GM18867 (cell line): ENCODE measurements around the gene PRKAA1.
"Not testable (repeated sequence)": the region's sequence is repeated elsewhere in the genome, so short reads cannot be mapped to it uniquely, and the experiment has no call there.

Experiments
- ATAC-seq: cut with Tn5 transposase; IDR thresholded peaks from one replicate; pipeline ENCODE4 v1.9.1; 2021; ENCODE audit warnings: mild to moderate bottlenecking, moderate library complexity; ENCODE audit not compliant: unreplicated experiment

The PRKAA1 gene

DNA sequence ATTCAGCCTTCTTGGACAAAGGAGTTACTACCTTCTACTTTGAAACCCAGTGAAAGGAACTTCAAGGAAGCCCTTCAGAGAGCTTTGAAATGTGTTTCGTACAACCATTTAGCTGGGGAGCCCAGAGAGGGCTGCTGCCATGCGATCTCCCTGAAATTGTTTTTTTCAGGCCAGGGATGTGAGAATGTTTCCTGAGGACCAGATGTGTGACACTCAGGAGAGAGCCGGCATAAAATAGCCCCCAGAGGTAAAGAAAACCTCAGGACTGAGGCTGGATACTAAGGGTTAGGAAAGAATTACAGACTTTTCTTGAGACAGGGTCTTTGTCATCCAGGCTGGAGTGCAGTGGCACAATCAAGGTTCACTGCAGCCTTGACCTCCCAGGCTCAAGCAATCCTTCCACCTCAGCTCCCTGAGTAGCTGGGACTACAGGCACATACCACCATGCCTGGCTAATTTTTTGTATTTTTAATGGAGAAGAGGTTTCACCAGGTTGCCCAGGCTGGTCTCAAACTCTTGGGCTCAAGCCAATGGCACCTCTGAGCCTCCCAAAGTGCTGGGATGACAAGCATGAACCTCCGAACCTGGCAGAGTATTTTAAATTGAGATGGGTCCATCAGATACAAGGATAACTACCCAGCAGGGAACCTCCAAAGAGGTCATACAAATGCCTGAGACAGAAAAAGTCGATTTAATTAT, 28.5 kb upstream of the PRKAA1 start:
- no peak for ATAC-seq

DNA sequence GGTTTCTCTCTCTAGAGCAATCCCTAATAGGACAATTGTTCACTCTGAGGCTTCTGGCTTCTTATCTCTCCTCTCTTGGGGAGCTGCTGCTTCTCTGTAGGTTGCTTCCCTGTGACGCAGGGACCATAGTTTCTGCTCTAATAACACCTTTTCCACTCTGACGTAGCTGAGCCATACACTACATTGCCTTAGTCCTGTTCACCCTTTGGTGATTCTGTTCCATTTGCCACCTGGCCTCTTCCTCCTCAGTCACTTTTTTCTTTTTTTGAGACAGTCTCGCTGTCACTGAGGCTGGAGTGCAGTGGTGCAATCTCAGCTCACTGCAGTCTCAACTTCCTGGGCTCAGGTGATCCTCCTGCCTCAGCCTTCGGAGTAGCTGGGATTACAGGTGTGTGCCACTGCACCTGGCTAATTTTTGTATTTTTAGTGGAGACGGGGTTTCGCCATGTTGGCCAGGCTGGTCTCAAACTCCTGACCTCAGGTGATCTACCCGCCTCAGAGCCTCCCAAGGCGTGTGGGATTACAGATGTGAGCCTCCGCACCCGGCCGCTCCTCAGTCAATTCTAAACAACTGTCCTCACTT, 27.4 kb upstream of the PRKAA1 start:
- ATAC-seq: not testable (repeated sequence)

DNA sequence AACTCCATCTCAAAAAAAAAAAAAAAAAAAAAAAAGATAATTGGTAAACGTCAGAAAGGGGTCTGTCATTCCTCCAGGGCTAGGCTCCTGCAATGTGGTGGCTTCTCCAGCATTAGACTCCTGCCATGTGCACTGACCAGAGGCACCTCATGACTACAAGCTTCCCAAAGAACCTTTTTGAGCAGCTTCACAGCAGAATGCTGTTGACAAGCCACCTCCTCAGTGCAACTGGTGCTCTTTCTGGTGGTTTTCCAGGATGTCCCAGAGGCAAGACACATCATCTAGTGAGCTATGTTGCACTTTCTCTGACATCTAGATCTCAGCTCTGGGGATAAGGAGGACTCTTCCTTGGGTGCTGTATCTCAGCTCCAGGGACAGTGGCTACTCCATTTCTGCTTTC, 25.3 kb upstream of the PRKAA1 start:
- no peak for ATAC-seq

DNA sequence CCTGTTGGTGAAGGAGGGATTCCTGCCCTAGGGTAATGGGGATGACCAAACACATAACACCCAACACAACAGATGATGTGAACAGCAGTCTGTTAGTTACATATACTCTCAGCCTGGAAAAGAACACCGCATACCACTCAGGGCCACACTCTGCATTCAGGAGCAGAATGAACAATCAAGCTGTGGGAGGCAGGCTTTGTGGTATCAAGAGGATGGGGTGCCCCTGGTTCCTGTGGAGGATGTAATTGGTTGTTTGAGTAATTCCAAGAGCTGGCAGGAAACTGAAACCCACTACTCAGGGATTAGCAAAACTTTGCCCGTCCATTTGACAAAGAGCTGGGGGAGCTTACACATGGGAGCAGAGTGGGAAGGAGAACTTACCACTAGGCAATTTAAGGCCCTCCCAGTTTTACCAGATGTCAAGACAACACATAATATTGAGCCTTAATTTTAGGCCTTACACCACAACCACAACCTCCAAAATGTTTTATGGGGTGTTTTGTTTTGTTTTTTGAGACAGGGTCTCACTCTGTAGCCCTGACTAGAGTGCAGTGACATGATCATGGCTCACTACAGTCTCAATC, 15.6 kb upstream of the PRKAA1 start:
- no peak for ATAC-seq

DNA sequence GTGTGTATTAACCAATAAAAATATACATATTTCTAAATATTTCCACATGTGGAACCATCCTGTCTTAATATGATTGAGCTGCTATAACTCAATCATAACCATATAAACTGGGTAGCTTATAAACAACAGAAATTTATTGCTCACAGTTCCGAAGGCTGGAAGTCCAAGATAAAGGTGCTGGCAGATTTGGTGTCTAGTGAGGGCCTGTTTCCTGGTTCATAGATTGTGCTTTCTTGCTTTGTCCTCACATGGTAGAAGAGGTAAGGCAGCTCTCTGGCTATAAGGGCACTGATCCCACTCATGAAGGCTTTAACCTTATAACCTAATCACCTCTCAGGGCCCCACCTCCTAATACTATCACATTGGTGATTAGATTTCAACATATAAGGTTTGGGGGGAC, 14.0 kb upstream of the PRKAA1 start:
- ATAC-seq: no peak

DNA sequence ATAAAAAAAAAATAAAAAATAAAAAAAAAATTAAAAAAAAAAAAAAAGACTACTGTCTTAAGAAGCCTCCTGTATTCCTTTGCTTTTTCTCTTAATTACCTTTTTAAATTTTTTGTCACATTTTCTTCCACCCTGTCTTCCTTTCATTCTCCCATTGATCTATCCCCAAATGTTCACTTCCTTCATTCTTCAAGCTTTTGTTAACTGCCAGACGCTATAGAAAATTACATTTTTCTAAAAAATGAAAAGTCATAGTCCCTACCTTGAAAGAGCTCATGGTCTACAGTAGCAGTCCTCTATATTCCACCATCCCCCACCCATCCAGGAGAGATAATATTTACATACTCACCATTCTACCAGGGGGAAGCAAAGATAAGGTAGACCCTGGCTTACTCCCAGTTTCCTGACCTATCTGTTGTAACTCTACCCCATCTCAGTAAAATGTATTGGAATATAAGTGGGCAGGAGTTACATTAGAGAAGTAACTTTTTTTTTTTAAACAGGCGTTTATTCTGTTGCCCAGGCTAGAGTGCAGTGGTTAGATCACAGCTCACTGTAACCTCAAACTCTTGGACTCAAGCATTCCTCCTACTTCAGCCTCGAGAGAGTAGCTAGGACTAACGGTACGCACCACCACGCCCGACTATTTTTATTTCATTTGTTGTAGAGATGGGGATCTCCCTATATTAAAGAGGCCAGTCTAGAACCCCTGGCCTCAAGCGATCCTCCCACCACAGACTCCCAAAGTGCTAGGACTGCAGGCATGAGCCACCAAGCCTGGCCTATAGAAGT, 3.8 kb upstream of the PRKAA1 start:
- no peak for ATAC-seq

DNA sequence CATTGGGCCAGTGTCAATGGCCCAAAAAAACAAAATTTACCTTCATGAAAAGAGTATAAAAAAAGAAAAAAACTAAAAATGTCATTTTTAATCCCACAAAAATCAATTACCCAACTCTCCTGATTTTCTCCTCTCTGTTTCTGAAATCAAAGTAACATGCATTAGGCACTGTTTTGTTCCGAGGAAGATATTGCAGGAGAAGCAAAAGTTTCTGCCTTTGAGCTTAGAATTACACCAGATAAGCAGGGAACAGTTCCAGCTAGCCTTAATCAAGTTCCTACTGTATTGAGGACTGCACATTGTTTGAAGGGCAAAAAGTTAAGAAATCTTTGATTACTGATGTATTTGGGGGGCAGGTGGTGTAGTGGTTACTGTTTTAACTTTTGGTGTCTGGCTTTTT, 1.1 kb upstream of the PRKAA1 start:
- no peak for ATAC-seq

DNA sequence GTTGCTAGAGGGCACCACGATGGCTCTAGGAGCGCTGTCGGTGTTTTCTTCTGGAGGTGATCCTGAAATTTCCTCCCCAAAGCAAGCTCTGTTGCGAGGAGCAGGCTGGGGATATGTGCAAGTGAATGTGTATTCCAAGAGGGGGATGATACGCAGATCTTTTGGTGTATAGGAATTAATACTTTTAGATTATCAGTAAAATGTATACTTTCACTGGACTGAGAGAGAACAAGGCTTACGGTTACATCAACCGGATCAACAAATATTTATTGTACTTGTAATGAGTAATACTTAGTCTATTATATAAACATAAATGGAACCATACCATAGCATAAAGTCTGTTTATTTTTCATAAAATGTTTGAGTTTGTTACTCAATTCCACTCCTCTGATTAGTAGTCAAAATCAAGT, 632 bp upstream of the PRKAA1 start:
- no peak for ATAC-seq

DNA sequence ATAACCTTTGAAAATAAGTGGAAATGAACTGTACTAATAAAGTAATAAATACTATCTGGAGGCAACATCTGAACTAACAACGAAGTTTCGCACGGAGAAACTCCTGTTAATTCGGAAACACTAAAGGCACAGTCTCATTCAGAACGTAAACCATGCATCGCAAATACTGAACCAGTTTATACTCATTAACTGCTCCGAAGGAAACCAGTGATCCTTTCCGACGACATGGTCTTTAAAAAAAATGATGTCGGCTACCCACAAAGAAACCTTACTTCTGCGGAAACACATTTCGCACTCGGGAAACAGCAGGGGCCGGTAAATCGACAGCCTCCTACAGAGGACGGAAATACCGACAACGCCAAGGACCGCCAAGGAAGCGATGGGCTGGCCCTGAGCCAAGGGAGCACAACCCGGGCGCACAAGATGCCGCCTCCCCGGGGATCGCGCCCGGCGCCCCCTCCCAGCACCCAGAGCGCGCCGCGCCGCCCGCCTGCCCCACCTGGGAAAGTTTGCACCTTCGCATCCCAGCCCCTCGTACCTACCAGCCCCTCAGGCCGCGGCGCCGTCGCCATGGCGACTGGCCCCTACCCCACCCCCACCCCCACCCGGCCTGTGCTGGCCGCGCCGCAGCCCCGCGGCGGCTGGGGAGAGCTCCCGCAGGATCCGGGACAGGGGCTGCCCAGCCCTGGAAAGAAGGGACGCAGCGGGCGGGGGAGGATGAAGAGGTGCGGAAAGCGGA, 732 bp downstream of the PRKAA1 start:
- ATAC-seq: peak; percentile 33

DNA sequence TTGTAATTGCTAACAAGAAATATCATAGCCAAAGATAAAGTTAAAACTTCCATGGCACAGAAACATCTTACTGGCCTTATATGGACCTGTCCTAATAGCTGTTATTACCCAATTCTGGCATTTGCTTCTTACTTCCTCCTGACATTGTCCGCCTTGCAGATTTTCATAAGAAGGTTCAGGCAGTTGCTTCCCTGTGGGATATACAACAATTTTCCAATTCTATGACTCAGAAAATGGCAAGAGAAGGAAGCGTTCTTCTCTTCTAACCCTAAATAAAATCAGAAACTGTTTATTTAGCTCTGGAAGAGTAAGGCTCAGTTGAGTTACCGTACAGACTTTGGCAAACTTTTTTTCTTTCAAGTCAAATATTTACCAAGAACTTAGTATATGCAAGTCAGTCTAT, 1.7 kb downstream of the PRKAA1 start:
- no peak for ATAC-seq

DNA sequence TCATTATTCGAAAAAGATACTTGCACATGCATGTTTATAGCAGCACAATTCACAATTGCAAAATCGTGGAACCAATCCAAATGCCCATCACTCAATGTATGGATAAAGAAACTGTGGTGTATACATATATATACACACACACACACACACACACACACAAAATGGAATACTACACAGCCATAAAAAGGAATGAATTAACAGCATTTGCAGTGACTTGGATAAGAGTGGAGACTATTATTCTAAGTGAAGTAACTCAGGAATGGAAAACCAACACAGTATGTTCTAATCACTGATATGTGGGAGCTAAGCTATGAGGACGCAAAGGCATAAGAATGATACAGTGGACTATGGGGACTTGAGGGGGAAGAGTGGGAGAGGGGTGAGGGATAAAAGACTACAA, 3.3 kb downstream of the PRKAA1 start:
- ATAC-seq: not testable (repeated sequence)

DNA sequence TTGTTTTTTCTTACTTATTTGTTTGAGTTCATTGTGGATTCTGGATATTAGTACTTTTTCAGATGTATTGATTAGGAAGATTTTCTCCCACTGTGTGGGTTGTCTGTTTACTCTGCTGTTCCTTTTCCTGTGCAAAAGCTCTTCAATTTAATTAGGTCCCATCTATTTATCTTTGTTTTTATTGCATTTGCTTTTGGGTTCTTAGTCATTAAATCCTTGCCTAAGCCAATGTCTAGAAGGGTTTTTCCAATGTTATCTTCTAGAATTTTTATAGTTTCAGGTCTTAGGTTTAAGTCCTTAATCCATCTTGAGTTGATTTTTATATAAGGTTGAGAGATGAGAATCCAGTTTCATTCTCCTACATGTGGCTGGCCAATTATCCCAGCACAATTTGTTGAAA, 3.8 kb downstream of the PRKAA1 start:
- ATAC-seq: not testable (repeated sequence)

DNA sequence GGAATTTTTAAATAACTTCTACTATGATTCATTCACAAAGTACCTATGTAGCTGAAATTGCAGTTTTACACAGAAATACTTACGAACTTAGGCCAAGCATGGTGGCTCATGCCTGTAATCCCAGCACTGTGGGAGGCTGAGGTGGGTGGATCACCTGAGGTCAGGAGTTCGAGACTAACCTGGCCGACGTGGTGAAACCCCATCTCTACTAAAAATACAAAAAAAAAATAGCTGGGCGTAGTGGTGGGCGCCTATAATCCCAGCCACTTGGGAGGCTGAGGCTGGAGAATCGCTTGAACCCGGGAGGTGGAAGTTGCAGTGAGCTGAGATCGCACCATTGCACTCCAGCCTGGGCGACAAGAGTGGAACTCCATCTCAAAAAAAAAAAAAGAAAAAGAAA, 5.5 kb downstream of the PRKAA1 start:
- not testable (repeated sequence) for ATAC-seq

DNA sequence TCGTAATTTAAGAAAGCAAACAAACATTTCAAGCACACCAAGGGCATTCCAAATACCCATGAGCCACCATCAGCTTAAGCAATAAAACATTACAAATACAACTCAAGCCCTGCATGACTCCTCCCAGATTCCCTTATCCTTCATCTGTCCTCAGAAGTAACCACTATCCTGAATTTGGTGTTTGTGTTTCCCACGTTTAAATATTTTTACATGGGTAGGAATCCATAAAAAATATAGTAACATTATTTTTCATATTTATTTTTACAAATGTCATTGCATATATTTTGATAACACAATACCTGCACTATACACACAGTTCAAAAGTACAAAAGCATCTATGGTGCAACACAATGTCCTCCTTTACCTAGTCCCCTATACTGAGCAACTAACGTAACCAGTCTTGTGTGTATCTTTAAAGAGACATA, 6.4 kb downstream of the PRKAA1 start:
- no peak for ATAC-seq

DNA sequence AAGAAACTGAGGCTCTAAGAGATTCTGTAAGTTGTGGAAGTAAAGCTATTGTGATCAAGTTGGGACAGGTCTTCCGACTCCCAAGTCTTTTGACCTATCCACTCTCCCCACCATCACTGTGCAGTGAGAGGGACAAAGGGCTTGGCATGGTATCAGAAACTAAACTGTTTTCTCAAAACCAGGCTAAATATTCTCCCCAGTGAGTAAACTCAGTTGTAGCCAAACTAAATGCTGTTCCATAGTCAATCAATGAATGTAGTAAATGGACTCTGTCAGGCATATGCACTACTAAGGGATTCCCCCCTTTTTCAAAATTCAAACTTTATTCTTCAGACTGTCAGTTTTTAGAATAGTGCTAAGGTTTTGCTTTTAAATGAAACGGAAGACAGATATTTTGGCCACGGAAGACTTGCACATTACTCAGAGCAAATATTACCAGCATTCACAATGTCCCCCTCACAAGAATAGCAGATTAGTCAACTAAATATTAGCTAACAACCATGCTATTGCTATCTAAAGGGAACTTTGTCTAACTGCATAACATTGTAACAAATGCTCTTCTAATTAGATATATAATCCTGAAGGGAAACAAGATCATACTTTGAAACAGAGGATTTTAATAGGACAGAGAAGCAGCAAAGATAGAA, 7.1 kb downstream of the PRKAA1 start:
- no peak for ATAC-seq

DNA sequence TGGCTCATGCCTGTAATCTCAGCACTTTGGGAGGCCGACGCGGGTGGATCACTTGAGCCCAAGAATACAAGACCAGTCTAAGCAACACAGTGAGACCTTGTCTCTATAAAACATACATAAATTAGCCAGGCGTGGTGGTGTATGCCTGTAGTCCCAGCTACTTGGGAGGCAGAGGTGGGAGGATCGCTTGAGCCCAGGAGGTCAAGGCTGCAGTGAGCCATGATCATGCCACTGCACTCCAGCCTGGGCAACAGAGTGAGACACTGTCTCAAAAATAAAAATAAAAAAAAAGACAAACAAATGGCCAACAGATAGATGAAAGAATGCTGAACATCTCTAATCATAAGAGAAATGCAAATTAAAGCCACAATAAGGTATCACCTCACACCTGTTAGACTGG, 9.2 kb downstream of the PRKAA1 start:
- not testable (repeated sequence) for ATAC-seq

DNA sequence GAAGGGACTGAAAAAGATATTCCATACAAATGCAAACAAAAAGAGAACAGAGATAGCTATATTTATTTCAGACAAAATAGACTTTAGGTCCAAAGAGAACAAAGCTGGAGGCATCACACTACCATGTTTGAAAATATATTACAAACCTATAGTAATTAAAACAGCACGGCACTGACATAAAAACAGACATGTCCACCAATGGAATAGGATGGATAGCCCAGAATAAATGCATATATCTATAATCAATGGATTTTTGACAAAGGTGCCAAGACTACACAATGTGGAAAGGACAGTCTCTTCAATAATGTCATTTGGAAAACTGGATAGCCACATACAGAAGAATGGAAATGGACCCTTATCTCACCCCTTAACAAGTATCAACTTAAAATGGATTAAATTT, 10.2 kb downstream of the PRKAA1 start:
- ATAC-seq: no peak

DNA sequence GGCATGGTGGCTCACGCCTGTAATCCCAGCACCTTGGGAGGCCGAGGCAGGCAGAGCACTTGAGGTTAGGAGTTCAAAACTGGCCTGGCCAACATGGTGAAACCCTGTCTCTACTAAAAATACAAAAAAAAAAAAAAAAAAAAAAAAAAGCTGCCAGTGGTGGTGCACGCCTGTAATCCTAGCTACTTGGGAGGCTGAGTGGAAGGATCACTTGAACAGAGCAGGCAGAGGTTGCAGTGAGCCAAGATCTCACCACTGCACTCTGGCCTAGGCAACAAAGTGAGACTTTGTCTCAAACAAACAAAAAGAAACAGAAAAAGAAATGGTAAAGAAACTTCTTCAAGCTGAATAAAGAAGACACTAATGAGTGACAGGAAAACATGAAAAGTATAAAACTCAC, 11.5 kb downstream of the PRKAA1 start:
- ATAC-seq: not testable (repeated sequence)

DNA sequence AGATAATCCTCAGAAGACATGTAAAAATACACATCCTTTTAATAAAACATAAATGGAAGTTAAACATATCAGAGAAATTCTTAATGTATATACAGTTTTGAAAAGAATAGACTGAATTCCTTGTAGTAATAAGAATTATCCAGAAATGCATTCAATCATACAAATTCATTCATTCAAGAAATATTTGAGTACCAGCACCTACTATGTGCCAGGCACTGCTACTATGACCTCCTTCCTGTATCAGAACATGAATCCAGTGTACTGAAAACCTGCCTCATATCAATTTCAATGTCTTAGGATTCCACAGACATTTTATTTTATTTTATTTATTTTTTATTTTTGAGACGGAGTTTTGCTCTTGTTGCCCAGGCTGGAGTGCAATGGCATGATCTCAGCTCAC, 13.3 kb downstream of the PRKAA1 start:
- ATAC-seq: no peak

DNA sequence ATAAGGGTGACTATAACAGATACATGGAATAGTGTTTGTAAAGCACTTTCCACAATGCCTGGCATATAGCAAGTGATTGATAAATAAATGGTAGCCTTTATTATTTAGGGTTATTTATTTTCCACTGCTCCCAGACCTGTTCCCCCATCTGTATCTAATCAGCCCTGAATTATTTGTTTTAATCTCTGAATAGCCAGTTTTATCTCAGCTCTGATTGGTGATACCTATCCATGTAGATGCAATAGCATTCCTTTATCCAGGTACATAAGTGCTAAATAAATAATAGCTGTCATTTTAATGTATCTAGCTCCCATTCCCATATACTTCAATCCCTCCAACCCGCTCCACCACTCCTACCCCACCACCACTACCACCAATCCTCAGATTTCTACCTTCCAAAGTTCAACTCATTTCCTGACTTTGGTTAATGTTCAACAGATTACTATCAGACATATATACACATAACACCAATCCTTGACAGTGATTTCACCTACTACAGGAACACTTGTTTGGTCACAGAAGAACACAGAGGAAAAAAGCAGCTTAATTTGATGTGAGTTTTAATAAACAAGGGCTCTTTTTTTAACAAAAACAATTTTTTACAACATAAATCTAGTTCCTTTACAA, 14.0 kb downstream of the PRKAA1 start:
- no peak for ATAC-seq
